ENCODE data around the gene NF1. TPM values are rescaled to one million over a fixed set of nuclear protein-coding genes. Genes with fewer than 3 reads are reported as not detected.

The NF1 gene
- total RNA-seq, 1 donor: 79.7 TPM

DNA sequence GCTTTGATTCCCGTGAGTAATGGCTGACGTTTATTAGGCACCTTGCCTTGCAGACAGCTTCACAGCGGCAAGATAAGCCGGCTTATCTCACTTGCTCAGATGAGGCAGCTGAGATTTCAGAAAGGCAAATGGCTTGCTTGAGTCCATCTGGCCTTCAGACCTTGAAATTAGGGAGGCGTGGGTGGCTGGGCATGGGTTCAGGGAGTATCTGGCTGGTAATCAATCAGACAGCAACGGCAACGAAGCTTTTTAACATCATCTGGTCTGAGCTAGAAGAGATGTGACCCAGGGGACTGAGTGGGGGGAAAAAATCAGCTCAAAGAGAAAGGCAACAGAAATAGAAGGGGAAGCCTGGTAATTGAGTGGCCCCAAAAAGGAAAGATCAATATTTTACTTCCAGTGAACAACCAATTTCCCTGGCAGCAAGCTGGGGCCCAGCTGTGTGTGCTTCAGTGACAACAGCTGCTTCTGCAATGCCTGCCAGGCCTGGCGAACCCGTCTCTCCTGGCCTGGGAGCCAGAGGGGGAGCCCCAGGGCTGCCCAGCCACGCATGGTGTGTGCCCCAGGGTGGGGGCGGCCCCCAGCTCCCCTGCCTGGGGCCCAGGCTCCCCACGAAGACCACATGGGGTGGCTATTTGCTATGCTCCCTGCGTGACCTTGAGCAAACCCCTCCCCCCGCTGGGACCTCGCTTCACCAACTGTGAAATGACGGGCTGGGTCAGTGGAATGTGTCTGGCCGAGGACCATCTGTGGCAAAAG lies 330.7 kb downstream of the NF1 start:
- DNase-seq (ENCODE audit: low read depth): peak; percentile 66
- no peak overlapping the region for H3K4me3 ChIP-seq (ENCODE audit: low read depth, low read length)
- TF ChIP-seq, protein P1, sequence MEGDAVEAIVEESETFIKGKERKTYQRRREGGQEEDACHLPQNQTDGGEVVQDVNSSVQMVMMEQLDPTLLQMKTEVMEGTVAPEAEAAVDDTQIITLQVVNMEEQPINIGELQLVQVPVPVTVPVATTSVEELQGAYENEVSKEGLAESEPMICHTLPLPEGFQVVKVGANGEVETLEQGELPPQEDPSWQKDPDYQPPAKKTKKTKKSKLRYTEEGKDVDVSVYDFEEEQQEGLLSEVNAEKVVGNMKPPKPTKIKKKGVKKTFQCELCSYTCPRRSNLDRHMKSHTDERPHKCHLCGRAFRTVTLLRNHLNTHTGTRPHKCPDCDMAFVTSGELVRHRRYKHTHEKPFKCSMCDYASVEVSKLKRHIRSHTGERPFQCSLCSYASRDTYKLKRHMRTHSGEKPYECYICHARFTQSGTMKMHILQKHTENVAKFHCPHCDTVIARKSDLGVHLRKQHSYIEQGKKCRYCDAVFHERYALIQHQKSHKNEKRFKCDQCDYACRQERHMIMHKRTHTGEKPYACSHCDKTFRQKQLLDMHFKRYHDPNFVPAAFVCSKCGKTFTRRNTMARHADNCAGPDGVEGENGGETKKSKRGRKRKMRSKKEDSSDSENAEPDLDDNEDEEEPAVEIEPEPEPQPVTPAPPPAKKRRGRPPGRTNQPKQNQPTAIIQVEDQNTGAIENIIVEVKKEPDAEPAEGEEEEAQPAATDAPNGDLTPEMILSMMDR (IDR thresholded peaks at IDR 0.05; ENCODE audit: insufficient read depth, low read length): no peak

Small RNA genes within 50 kb of the gene (small RNA-seq; reads per million reads assigned to genes)
- gene MIR4733: not detected

Other genes with a start within 250 kb of the NF1 start
- 6.1 and 21.0 TPM in 2 replicates for gene TEFM, start 188.7 kb upstream of the NF1 start, total RNA-seq (ENCODE audit: low replicate concordance)
- 0.27 and 0.90 TPM in 2 replicates for gene ADAP2, start 173.0 kb upstream of the NF1 start, total RNA-seq (ENCODE audit: low replicate concordance)
- gene RNF135, start 123.9 kb upstream of the NF1 start, total RNA-seq (ENCODE audit: low replicate concordance): 10.1 and 10.7 TPM in 2 replicates
- 0.63 and 3.9 TPM in 2 replicates for gene OMG, start 202.3 kb downstream of the NF1 start, total RNA-seq (ENCODE audit: low replicate concordance)
- 0.54 and 1.1 TPM in 2 replicates for gene EVI2B, start 219.1 kb downstream of the NF1 start, total RNA-seq (ENCODE audit: low replicate concordance)
- 9.9 and 11.0 TPM in 2 replicates for gene EVI2A, start 226.6 kb downstream of the NF1 start, total RNA-seq (ENCODE audit: low replicate concordance)